GM21381 (cell line): ENCODE data around the gene ZAP70.

Experiments used
- ATAC-seq: cut with Tn5 transposase; IDR thresholded peaks from one replicate; pipeline ENCODE4 v1.9.1; 2021; ENCODE audit warnings: mild to moderate bottlenecking, moderate library complexity; ENCODE audit not compliant: unreplicated experiment

ZAP70 gene

DNA sequence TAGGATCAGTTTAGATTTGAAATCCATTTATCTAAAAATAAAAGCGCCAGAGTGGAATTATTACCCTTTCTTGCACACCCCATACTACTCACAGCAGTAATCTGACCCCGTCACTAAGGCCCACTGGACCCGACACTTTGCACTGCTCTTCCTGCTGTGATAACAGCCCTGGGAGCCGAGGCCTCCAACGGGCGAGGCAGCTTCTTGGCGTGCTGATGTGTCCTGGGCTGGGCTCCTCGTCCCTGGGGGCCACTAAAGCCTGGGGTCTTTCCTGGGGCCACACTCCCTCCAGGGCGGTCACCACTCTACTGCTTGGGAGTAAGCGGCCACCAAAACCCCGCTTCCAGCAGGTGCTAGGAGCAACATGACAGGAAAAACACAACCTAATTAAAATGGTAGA lies 61.7 kb downstream of the ZAP70 start:
- ATAC-seq = no peak

GRCh38 chr2:97779141-97779540 lies 65.8 kb downstream of the ZAP70 start:
- ATAC-seq = no peak

DNA sequence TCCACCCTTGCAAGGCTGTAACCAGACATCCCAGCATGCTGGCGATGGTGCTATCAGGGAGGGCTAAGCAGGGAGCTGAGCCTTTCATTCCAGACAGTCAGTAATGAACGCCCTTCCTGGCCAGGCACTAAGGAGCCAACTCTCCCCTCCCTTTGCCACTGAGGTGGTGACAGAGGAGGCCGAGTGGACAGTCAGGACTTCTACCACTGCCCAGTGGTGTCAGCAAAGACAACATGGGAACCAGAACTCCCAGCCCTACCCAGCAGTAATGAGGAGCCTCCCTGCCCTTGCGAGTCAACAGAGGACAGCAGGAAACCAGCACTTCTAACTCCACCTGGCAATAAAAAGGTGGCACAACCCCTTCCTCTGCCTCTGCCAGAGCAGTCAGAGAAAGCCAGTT lies 68.6 kb downstream of the ZAP70 start:
- ATAC-seq = no peak

GRCh38 chr2:97784953-97785352 lies 71.6 kb downstream of the ZAP70 start:
- no peak for ATAC-seq

- ATAC-seq = no peak
Observed at GRCh38 chr2:97785818-97786217, 72.4 kb downstream of the ZAP70 start.

GRCh38 chr2:97788986-97789644 lies 75.7 kb downstream of the ZAP70 start:
- no peak for ATAC-seq
